GM12892 (cell line): ENCODE measurements around the gene VSIG10.

ENCODE experiments used
- POLR2A ChIP-seq: IDR thresholded peaks from 2 replicates; pipeline ENCODE4 v1.6.1; 2011; ENCODE audit warnings: low read depth, low read length, control low read depth
- POLR2AphosphoS5 ChIP-seq: IDR thresholded peaks from 2 replicates; pipeline ENCODE4 v1.6.1; 2011; ENCODE audit warnings: low read depth, low read length, control low read depth
- TAF1 ChIP-seq: IDR thresholded peaks from 2 replicates; pipeline ENCODE4 v1.6.1; 2011; ENCODE audit warnings: low read depth, mild to moderate bottlenecking, control low read depth, low read length, borderline replicate concordance

DNA sequence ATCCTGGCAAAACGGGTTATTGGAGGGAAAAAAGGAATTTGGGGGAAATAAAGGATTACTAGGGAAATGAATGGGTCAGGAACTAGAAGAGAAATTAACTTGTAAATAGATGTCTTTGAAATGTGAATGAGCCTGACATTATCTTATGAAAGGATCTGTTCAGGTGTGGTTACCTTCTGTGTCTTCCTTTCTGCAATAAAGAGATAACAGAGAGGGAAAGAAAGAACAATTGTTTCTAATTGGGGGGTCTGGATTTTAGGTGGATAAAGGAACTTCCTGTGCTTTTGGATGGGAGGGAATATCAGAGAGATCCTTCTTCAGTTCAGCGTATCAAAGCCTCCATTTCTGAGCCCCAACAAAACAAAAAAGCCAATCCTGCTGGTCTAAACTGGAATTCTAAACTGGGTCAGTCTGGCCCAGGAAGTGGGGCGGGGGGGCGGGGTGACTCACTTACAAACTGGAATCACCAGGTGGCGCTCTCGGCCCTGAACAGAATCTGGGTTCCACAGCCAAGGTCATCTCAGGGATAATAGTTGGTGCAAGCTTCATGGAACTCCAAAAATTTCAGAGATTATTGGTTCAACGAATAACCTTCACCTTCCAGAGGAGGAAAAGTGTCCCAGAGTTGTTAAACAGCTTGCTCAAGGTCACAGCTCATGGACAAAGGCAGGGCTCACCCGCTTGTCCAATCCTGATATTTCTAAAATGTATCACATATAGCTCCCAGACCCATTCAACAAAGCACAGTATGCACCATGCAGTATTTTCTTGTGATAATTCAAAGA, 17.0 kb upstream of the VSIG10 start:
- TF ChIP-seq POLR2A (no peak), TAF1 (no peak), POLR2AphosphoS5 (no peak)
